Astrocyte of the hippocampus (primary cell): ENCODE data around the gene NDUFS4.
"Not testable (repeated sequence)": the region's sequence is repeated elsewhere in the genome, so short reads cannot be mapped to it uniquely, and the experiment has no call there.

Experiments used
- DNase-seq: peaks from one replicate; pipeline ENCODE4 v3.0.0; 2011; ENCODE audit warnings: low read depth, low spot score

Gene NDUFS4

GRCh38 chr5:53560506-53561191 is at the start of gene NDUFS4:
Gene NDUFS4, plus strand, starts transcription at chr5:53560639. Its CDS starts 24 bp downstream, at chr5:53560663.
- peak; percentile 94 for DNase-seq

- DNase-seq = no peak
Observed at GRCh38 chr5:53512539-53512938, 47.9 kb upstream of the NDUFS4 start.

DNA sequence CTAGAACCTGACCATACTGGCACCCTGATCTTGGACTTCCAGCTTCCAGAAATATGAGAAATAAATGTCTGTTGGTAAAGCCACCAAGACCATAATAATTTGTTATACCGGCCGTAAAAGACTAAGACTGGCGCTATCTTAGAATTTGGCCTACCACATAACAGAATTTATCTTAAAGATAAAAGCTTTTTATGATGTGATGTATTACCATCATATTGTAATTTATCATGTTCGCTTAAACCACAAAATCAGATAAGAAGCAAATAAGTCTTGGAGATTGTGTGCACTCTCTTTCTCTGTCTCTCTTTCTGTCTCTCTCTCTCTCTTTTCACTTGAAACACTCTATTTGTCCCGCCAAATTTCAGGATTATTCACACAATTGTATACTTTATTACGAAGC is 44.5 kb upstream of the NDUFS4 start:
- no peak for DNase-seq

DNA sequence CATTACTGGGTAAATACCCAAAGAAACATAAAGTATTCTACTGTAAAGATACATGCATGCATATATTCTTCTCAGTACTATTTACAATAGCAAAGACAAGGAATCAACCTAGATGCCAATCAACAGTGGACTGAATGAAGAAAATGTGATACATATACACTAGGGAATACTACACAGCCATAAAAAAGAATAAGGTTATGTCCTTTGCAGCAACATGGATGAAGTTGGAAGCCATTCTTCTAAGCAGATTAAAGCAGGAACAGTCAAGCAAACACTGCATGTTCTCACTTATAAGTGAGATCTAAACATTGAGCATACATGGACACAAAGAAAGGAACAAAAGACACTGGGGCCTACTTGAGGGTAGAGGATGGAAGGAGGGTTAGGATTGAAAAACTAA is 39.6 kb upstream of the NDUFS4 start:
- no peak for DNase-seq

DNA sequence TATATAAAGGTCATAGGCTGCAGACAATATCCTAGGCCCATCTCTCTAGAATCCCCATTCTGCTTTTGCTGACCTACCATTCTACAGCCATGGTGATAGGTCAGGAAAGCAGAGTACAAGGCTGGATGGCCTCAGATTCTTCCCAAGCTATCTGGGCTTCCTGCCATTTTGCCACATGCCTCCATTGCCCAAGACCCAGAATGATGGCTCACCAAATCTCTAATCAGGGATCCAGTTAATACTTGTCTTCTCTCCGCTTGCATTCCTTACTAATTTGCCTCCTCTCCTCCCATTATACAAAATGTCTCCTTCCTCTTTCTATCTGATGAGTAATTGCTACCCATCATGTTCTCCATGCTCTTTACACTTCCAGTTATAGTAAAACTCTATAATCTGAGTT is 22.7 kb upstream of the NDUFS4 start:
- no peak for DNase-seq

DNA sequence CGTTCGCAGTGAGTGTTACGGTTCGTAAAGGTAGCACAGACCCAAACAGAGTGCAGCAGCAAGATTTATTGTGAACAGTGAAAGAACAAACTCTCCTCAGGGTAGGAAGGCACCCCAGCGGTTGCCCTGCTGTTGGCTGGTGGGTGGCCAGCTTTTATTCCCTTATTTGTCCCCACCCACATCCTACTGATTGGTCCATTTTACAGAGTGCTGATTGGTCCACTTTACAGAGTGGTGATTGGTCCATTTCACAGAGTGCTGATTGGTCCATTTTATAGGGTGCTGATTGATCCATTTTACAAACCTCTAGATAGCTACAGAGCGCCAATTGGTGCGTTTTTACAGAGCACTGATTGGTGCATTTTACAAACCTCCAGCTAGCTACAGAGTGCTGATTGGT is 19.7 kb upstream of the NDUFS4 start:
- not testable (repeated sequence) for DNase-seq

DNA sequence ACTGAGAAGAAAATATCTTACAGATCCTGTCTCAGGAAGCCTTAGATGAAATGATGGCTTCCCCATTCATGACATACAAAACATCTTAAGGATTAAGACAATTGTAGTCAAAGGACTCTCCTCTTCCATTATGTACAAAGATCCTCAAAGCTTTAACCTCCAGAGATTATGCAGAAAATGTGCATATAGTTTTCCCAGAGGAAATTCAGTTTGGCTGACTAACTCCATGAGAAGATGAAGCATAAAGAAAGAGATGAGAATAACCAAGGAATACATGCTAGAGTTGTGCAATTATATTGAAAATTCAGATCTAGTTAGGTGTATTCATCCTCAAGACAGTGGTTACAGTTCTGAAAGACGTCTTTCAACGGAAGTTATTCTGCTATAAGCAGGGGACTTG is 18.6 kb upstream of the NDUFS4 start:
- DNase-seq = no peak

DNA sequence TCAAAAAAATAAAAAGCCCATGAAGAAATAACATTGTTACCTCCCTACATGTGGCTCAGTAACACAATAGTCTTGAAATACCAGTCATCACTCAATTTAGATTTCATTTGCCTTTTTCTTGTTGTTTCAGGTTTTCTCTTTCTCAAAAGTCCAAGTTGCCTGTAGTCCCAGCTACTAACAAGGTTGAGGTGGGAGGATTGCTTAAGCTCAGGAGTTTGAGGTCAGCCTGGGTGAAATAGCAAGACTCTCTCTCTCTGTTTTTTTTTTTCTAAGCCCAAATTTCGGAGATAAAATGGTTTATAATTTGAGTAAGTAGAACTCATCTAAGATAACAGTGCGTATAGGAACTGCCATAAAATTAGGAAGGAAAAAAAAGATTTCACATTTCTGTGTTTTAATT is 17.5 kb upstream of the NDUFS4 start:
- peak; percentile 6 for DNase-seq

- peak; percentile 53 for DNase-seq
Observed at GRCh38 chr5:53543401-53543800, 17.0 kb upstream of the NDUFS4 start.

DNA sequence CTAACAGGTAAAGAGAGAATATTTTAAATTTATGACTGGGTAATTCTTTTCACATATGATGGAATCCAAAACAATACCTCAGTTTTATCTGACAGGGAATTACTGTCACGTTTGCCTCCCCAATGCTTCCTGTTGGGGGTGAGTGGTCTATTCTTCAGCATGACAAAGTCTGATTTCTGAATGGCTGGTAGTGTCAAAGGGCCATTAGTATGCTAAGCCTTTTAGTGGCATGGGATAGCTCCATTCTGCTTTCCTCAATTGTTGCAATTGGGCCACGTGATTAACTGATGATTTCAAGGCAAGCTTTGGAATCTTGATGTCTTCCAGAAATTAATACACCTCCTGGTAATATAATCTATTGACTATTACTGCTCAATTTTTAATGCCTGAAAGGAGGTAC is 14.7 kb upstream of the NDUFS4 start:
- DNase-seq = no peak

DNA sequence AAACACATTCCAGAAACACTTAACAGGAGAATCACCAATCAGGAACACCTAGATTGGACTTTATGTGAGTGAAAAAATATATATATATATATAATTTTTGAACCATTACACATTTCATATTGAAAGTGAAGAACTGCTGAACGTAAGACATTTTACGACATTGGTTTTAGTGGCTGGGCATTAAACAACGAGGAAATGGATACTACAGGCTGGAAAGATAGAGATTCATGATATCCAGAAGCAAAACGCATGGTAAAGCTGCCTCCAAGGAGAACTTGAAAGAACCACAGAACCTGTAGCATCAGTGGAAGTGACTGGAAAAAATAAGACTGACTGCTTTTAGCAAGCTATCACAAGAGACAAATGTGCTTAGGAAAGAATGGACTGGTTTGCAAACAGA is 13.2 kb upstream of the NDUFS4 start:
- DNase-seq = no peak

- DNase-seq = not testable (repeated sequence)
Observed at GRCh38 chr5:53548501-53548900, 11.9 kb upstream of the NDUFS4 start.

GRCh38 chr5:53549792-53550191 is 10.6 kb upstream of the NDUFS4 start:
- DNase-seq = no peak

GRCh38 chr5:53552561-53552960 is 7.9 kb upstream of the NDUFS4 start:
- no peak for DNase-seq

DNA sequence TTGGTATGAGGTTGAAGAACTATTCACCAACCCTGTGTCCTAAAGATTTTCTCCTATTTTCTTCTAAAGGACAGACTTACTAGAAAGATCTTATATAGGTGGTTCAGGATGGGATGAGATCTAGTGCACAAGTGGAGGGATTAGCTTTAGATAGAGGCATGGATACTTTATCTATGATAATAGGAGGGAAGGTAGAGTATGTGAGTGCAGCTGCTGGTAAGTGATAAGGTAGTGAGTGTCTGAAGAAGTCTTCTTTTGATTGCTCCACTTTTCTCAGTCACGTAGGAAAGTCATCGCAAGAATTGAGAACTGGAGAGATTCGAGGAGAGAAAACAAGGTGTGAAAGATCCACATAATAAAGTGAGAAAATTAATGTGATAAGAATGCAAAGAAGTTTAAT is 6.0 kb upstream of the NDUFS4 start:
- DNase-seq = no peak

GRCh38 chr5:53555160-53555559 is 5.3 kb upstream of the NDUFS4 start:
- no peak for DNase-seq

GRCh38 chr5:53556001-53556400 is 4.4 kb upstream of the NDUFS4 start:
- no peak for DNase-seq

- peak; percentile 4 for DNase-seq
Observed at GRCh38 chr5:53557386-53557785, 3.1 kb upstream of the NDUFS4 start.

DNA sequence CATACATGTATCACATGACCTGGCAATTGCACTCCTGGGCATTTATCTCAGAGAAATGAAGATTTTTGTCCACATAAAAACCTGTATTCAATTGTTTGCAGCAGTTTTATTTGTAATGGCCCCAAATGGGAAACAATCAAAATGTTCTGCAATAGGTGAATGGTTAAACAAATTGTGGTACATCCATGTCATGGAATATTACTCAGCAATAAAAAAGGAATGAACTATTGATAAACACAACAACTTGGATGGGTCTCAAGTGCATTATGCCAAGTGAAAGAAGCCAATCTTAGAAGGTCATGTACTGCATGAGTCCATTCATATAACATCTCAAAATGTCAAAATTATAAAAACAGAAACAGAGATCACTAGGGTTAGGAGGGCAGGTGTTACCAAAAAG is 1.5 kb upstream of the NDUFS4 start:
- no peak for DNase-seq

DNA sequence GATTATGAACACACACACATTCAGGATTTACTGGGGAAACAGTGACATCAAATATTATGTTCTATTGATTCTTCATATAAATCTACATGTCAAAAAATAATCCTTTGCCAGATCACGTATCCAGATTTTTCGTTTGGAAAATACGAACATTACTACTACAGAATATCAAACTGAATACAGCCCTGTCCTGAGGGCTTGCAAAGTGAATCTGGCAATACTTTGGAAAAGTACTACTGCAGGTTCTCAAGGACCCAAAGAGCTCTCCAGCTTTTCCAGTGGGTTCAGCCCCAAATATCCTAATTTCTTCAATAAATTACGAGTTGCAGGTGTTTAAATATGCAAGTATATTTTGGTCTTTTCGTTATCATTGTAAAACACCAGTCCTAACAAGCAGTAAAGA is 411 bp upstream of the NDUFS4 start:
- no peak for DNase-seq

DNA sequence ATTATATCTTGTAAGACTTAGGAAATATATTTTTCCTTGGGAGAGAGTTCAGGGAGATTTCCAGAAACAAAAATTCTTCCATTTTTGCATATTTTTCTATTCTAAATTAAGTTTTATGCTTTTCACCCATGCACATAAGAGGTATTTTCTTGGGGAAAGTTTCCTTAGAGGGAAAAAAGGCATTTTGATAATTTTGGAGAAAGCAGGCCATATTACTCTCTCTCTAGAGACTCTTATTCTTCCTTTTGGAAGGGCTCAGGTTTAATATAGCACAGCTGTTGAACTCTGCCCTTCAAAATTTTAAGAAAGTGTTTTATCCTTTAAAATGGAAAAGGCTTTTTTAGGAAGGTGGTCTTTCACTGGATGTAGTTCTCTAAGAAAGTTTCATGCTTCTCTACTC is 8.0 kb downstream of the NDUFS4 start:
- no peak for DNase-seq

- no peak for DNase-seq
Observed at GRCh38 chr5:53568871-53569270, 8.4 kb downstream of the NDUFS4 start.

GRCh38 chr5:53569453-53569852 is 9.0 kb downstream of the NDUFS4 start:
- no peak for DNase-seq

DNA sequence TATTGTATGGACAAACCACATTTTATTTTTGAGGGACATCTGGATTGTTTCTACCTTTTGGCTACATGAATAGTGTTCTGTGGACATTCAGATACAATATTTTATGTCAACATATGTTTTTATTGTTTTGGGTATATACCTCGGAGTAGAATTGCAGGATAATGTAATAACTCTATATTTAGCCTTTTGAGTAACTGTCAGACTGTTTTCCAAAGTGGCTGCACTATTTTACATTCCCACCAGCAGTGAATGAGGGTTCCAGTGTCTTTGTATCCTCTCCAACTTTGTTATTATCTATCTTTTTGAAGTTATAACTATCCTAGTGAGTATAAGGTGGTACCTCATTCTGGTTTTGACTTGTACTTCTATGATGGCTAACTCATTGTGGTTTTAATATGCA is 11.0 kb downstream of the NDUFS4 start:
- DNase-seq = no peak
